Mesothelial cell of epicardium (in vitro differentiated cells): ENCODE results near the gene TIE1. TPM values are rescaled to one million over a fixed set of nuclear protein-coding genes. Genes with fewer than 3 reads are reported as not detected.

ENCODE experiments used
- DNase-seq, 2 experiments: peaks; one replicate each; pipeline ENCODE4 v3.0.0; 2021; ENCODE audit warnings: low spot score in 2 of 2; ENCODE audit not compliant: unreplicated experiment in 2 of 2
- H3K27ac Mint-ChIP-seq: 2 replicates; pipeline ENCODE4 v1.8.0; 2021; ENCODE audit warnings: mixed read lengths
- H3K27me3 Mint-ChIP-seq: 2 replicates; pipeline ENCODE4 v1.8.0; 2021; ENCODE audit warnings: low read depth, mixed read lengths
- H3K36me3 Mint-ChIP-seq: 2 replicates; pipeline ENCODE4 v1.8.0; 2021; ENCODE audit warnings: mixed read lengths
- H3K4me1 Mint-ChIP-seq: 2 replicates; pipeline ENCODE4 v1.8.0; 2021; ENCODE audit warnings: mixed read lengths
- H3K4me3 Mint-ChIP-seq: 2 replicates; pipeline ENCODE4 v1.8.0; 2021; ENCODE audit warnings: mild to moderate bottlenecking, moderate library complexity, mixed read lengths
- H3K9me3 Mint-ChIP-seq: 2 replicates; pipeline ENCODE4 v1.8.0; 2021; ENCODE audit warnings: mixed read lengths
- CTCF ChIP-seq: fragments of 200-600 bp; sonication (generic); IDR thresholded peaks from one replicate; pipeline ENCODE4 v1.5.0; 2021; ENCODE audit warnings: antibody characterized with exemption; ENCODE audit not compliant: unreplicated experiment
- total RNA-seq: library from RNA; stranded (reverse); gene quantifications from 3 replicates; pipeline ENCODE4 v1.2.1, GENCODE V29; 2021

TIE1 gene
- 1.3 to 1.7 TPM (median 1.5 TPM) in 3 replicates for total RNA-seq

- no peak within 1 kb of the TSS for H3K27ac Mint-ChIP-seq
- peaks cover 18% of the 10 kb centered on the region for H3K4me1 Mint-ChIP-seq
Measured at GRCh38 chr1:43300378-43301094, at the start of gene TIE1. Gene TIE1 (plus strand): TSS chr1:43300982. CDS start chr1:43301072, 90 bp downstream.

GRCh38 chr1:43251024-43251423 is 49.8 kb upstream of the TIE1 start:
- Mint-ChIP-seq H3K4me3 (no peak overlapping the region), H3K27ac (no peak overlapping the region), H3K4me1 (no peaks in the 10 kb centered on the region), H3K36me3 (peaks cover 1% of the 10 kb centered on the region), H3K9me3 (peaks cover 33% of the 10 kb centered on the region), H3K27me3 (peaks cover 10% of the 10 kb centered on the region)
- TF ChIP-seq CTCF, result no peak
- no peak for DNase-seq

More at GRCh38 chr1:43300378-43301094, at the start of gene TIE1:
- TF ChIP-seq CTCF, result no peak
- H3K9me3 Mint-ChIP-seq, result no peaks in the 10 kb centered on the region
- H3K27me3 Mint-ChIP-seq, result no peaks in the 10 kb centered on the region
- H3K4me3 Mint-ChIP-seq, result no peak within 1 kb of the TSS
- H3K36me3 Mint-ChIP-seq, result no peaks in the 10 kb centered on the region
- no peak for DNase-seq

- no peak for DNase-seq
- H3K4me1 Mint-ChIP-seq, result no peaks in the 10 kb centered on the region
- TF ChIP-seq CTCF, result no peak
- H3K27ac Mint-ChIP-seq, result no peak overlapping the region
- peaks cover 24% of the 10 kb centered on the region for H3K9me3 Mint-ChIP-seq
- H3K4me3 Mint-ChIP-seq, result no peak overlapping the region
- H3K27me3 Mint-ChIP-seq, result peaks cover 10% of the 10 kb centered on the region
- peaks cover 1% of the 10 kb centered on the region for H3K36me3 Mint-ChIP-seq
Measured at GRCh38 chr1:43252225-43252624, 48.6 kb upstream of the TIE1 start.

- Mint-ChIP-seq H3K27ac (no peak overlapping the region), H3K36me3 (peaks cover 2% of the 10 kb centered on the region), H3K4me1 (no peaks in the 10 kb centered on the region), H3K9me3 (peaks cover 30% of the 10 kb centered on the region), H3K27me3 (peaks cover 10% of the 10 kb centered on the region), H3K4me3 (no peak overlapping the region)
- no peak for TF ChIP-seq CTCF
- no peak for DNase-seq
Measured at GRCh38 chr1:43253173-43253572, 47.6 kb upstream of the TIE1 start.

- DNase-seq, result peak in 1 of 2 experiments; percentile 11
- H3K27me3 Mint-ChIP-seq, result peaks cover 10% of the 10 kb centered on the region
- H3K9me3 Mint-ChIP-seq, result peaks cover 36% of the 10 kb centered on the region
- H3K4me1 Mint-ChIP-seq, result no peaks in the 10 kb centered on the region
- no peak for TF ChIP-seq CTCF
- peaks cover 7% of the 10 kb centered on the region for H3K36me3 Mint-ChIP-seq
- H3K4me3 Mint-ChIP-seq, result no peak overlapping the region
- H3K27ac Mint-ChIP-seq, result no peak overlapping the region
Measured at GRCh38 chr1:43253876-43254275, 46.9 kb upstream of the TIE1 start.
